HUDEP-2 (cell line): ENCODE data around the gene KCNG2.
A peak's percentile ranks its signal among the peaks of the same experiment; 100 is the strongest.

Experiments
- DNase-seq, 76 experiments: peaks; one replicate each; lab custom pipeline; 2025; ENCODE audit not compliant: unreplicated experiment in 76 of 76; lab: John Stamatoyannopoulos, UW

Gene KCNG2

GRCh38 chr18:79784071-79784913 lies 13.4 kb upstream of the KCNG2 start:
- DNase-seq, result no peak

- DNase-seq, result no peak
These were observed 12.6 kb upstream of the KCNG2 start for GRCh38 chr18:79784965-79785770.

- no peak for DNase-seq
These were observed 11.9 kb upstream of the KCNG2 start for GRCh38 chr18:79785831-79786230.

GRCh38 chr18:79786304-79786703 lies 11.4 kb upstream of the KCNG2 start:
- no peak for DNase-seq

GRCh38 chr18:79786786-79787526 lies 10.8 kb upstream of the KCNG2 start:
- DNase-seq, result no peak

- DNase-seq, result no peak
These were observed 10.2 kb upstream of the KCNG2 start for GRCh38 chr18:79787527-79787864.

GRCh38 chr18:79787865-79788733 lies 9.6 kb upstream of the KCNG2 start:
- DNase-seq, result peak in 1 of 76 experiments; percentile 20

- no peak for DNase-seq
These were observed 9.0 kb upstream of the KCNG2 start for GRCh38 chr18:79788734-79789085.

GRCh38 chr18:79789091-79789891 lies 8.4 kb upstream of the KCNG2 start:
- DNase-seq, result no peak

GRCh38 chr18:79789901-79790890 lies 7.5 kb upstream of the KCNG2 start:
- DNase-seq, result no peak

- DNase-seq, result peak in 11 of 76 experiments; percentile 1 to 52 (median 23)
These were observed 6.5 kb upstream of the KCNG2 start for GRCh38 chr18:79790996-79791972.

- DNase-seq, result no peak
These were observed 5.4 kb upstream of the KCNG2 start for GRCh38 chr18:79792096-79792987.

- peak in 67 of 76 experiments; percentile 14 to 84 (median 54) for DNase-seq
These were observed 4.8 kb upstream of the KCNG2 start for GRCh38 chr18:79792988-79793355.

- DNase-seq, result no peak
These were observed 2.9 kb upstream of the KCNG2 start for GRCh38 chr18:79794846-79795245.

- no peak for DNase-seq
These were observed 2.3 kb upstream of the KCNG2 start for GRCh38 chr18:79795446-79795845.

- DNase-seq, result no peak
These were observed 1.7 kb upstream of the KCNG2 start for GRCh38 chr18:79796016-79796415.
